ENCODE measurements around the gene GPC1. TPM values are rescaled to one million over a fixed set of nuclear protein-coding genes. Genes with fewer than 3 reads are reported as not detected.
A peak's percentile ranks its signal among the peaks of the same experiment; 100 is the strongest.

GPC1 gene
- total and polyA plus RNA-seq, 2 experiments from 2014 or later: 57.8 to 80.9 TPM

GRCh38 chr2:240425236-240425615 is 10.2 kb upstream of the GPC1 start:
- H3K4me1 ChIP-seq (ENCODE audit: low read depth): no peaks in the 10 kb centered on the region

GRCh38 chr2:240425697-240426096 is 9.8 kb upstream of the GPC1 start:
- Histone ChIP-seq H3K27me3 (no peaks in the 10 kb centered on the region), H3K9me3 (ENCODE audit: low read depth) (no peaks in the 10 kb centered on the region), H3K4me1 (ENCODE audit: low read depth) (no peaks in the 10 kb centered on the region), H3K27ac (no peak overlapping the region), H3K36me3 (no peaks in the 10 kb centered on the region), H3K4me3 (no peak overlapping the region)
- TF ChIP-seq CTCF (IDR thresholded peaks at IDR 0.05; ENCODE audit: low read depth, low read length): no peak
- no peak for DNase-seq (ENCODE audit: low read depth in 1 of 2, low spot score in 1 of 2)

More at GRCh38 chr2:240425236-240425615, 10.2 kb upstream of the GPC1 start:
- no peaks in the 10 kb centered on the region for H3K27me3 ChIP-seq
- no peak overlapping the region for H3K4me3 ChIP-seq
- H3K9me3 ChIP-seq (ENCODE audit: low read depth): no peaks in the 10 kb centered on the region
- H3K36me3 ChIP-seq: no peaks in the 10 kb centered on the region
- TF ChIP-seq CTCF (IDR thresholded peaks at IDR 0.05; ENCODE audit: low read depth, low read length): no peak
- no peak overlapping the region for H3K27ac ChIP-seq
- no peak for DNase-seq (ENCODE audit: low read depth in 1 of 2, low spot score in 1 of 2)

- H3K27ac ChIP-seq: no peak overlapping the region
- TF ChIP-seq CTCF (IDR thresholded peaks at IDR 0.05; ENCODE audit: low read depth, low read length): no peak
- peak in 1 of 2 donors; percentile 74 for DNase-seq (ENCODE audit: low read depth in 1 of 2, low spot score in 1 of 2)
Observed at GRCh38 chr2:240426845-240427721, 8.4 kb upstream of the GPC1 start.

GRCh38 chr2:240427729-240428128 is 7.7 kb upstream of the GPC1 start:
- no peak for TF ChIP-seq CTCF (IDR thresholded peaks at IDR 0.05; ENCODE audit: low read depth, low read length)
- Histone ChIP-seq H3K36me3 (no peaks in the 10 kb centered on the region), H3K9me3 (ENCODE audit: low read depth) (no peaks in the 10 kb centered on the region), H3K4me1 (ENCODE audit: low read depth) (no peaks in the 10 kb centered on the region), H3K27ac (no peak overlapping the region), H3K4me3 (no peak overlapping the region), H3K27me3 (peaks cover 4% of the 10 kb centered on the region)
- DNase-seq (ENCODE audit: low read depth in 1 of 2, low spot score in 1 of 2): no peak

More at GRCh38 chr2:240426845-240427721, 8.4 kb upstream of the GPC1 start:
- H3K27me3 ChIP-seq: no peaks in the 10 kb centered on the region
- no peak overlapping the region for H3K4me3 ChIP-seq
- no peaks in the 10 kb centered on the region for H3K9me3 ChIP-seq (ENCODE audit: low read depth)
- no peaks in the 10 kb centered on the region for H3K36me3 ChIP-seq
- H3K4me1 ChIP-seq (ENCODE audit: low read depth): no peaks in the 10 kb centered on the region

- DNase-seq (ENCODE audit: low read depth in 1 of 2, low spot score in 1 of 2): no peak
- Histone ChIP-seq H3K4me1 (ENCODE audit: low read depth) (no peaks in the 10 kb centered on the region), H3K9me3 (ENCODE audit: low read depth) (no peaks in the 10 kb centered on the region), H3K27ac (no peak overlapping the region), H3K27me3 (peaks cover 8% of the 10 kb centered on the region), H3K4me3 (no peak overlapping the region), H3K36me3 (no peaks in the 10 kb centered on the region)
- TF ChIP-seq CTCF (IDR thresholded peaks at IDR 0.05; ENCODE audit: low read depth, low read length): no peak
Observed at GRCh38 chr2:240428245-240428644, 7.2 kb upstream of the GPC1 start.
